ENCODE data around the gene RIPOR2. TPM values are rescaled to one million over a fixed set of nuclear protein-coding genes. Genes with fewer than 3 reads are reported as not detected.
"Not testable (repeated sequence)": the region's sequence is repeated elsewhere in the genome, so short reads cannot be mapped to it uniquely, and the experiment has no call there.

The RIPOR2 gene
- total RNA-seq, 1 donor from 2014 or later = 9.9 TPM

GRCh38 chr6:24763578-24763977 lies 172.2 kb downstream of the RIPOR2 start:
- H3K9ac ChIP-seq (ENCODE audit: low read depth in 1 of 3, low read length in 3 of 3) = no peak overlapping the region
- H3K27me3 ChIP-seq (ENCODE audit: control insufficient read depth in 3 of 3, insufficient read depth in 3 of 3, low read length in 3 of 3) = no peaks in the 10 kb centered on the region
- no peaks in the 10 kb centered on the region for H3K9me3 ChIP-seq (ENCODE audit: control insufficient read depth in 3 of 3, low read length in 3 of 3)
- H3K36me3 ChIP-seq (ENCODE audit: control insufficient read depth in 3 of 3, insufficient read depth in 3 of 3, low read length in 3 of 3) = no peaks in the 10 kb centered on the region
- no peak overlapping the region for H3K27ac ChIP-seq (ENCODE audit: low read depth, low read length)
- H3K4me1 ChIP-seq (ENCODE audit: control insufficient read depth in 3 of 3, insufficient read depth in 3 of 3, low read length in 3 of 3) = no peaks in the 10 kb centered on the region
- no peak overlapping the region for H3K4me3 ChIP-seq (ENCODE audit: low read length in 3 of 3)

GRCh38 chr6:24761851-24762250 lies 173.9 kb downstream of the RIPOR2 start:
- Histone ChIP-seq H3K4me3 (ENCODE audit: low read length in 3 of 3) (no peak overlapping the region), H3K4me1 (ENCODE audit: control insufficient read depth in 3 of 3, insufficient read depth in 3 of 3, low read length in 3 of 3) (no peaks in the 10 kb centered on the region), H3K9me3 (ENCODE audit: control insufficient read depth in 3 of 3, low read length in 3 of 3) (no peaks in the 10 kb centered on the region), H3K27ac (ENCODE audit: low read depth, low read length) (no peak overlapping the region), H3K27me3 (ENCODE audit: control insufficient read depth in 3 of 3, insufficient read depth in 3 of 3, low read length in 3 of 3) (no peaks in the 10 kb centered on the region), H3K9ac (ENCODE audit: low read depth in 1 of 3, low read length in 3 of 3) (no peak overlapping the region), H3K36me3 (ENCODE audit: control insufficient read depth in 3 of 3, insufficient read depth in 3 of 3, low read length in 3 of 3) (no peaks in the 10 kb centered on the region)

- Histone ChIP-seq H3K9me3 (ENCODE audit: control insufficient read depth in 3 of 3, low read length in 3 of 3) (no peaks in the 10 kb centered on the region), H3K27me3 (ENCODE audit: control insufficient read depth in 3 of 3, insufficient read depth in 3 of 3, low read length in 3 of 3) (no peaks in the 10 kb centered on the region), H3K4me3 (ENCODE audit: low read length in 3 of 3) (no peak overlapping the region), H3K9ac (ENCODE audit: low read depth in 1 of 3, low read length in 3 of 3) (no peak overlapping the region), H3K36me3 (ENCODE audit: control insufficient read depth in 3 of 3, insufficient read depth in 3 of 3, low read length in 3 of 3) (no peaks in the 10 kb centered on the region), H3K27ac (ENCODE audit: low read depth, low read length) (no peak overlapping the region), H3K4me1 (ENCODE audit: control insufficient read depth in 3 of 3, insufficient read depth in 3 of 3, low read length in 3 of 3) (no peaks in the 10 kb centered on the region)
Observed at GRCh38 chr6:24761193-24761835, 174.4 kb downstream of the RIPOR2 start.

GRCh38 chr6:24760210-24760609 lies 175.6 kb downstream of the RIPOR2 start:
- Histone ChIP-seq H3K36me3 (ENCODE audit: control insufficient read depth in 3 of 3, insufficient read depth in 3 of 3, low read length in 3 of 3) (no peaks in the 10 kb centered on the region), H3K9ac (ENCODE audit: low read depth in 1 of 3, low read length in 3 of 3) (no peak overlapping the region), H3K4me3 (ENCODE audit: low read length in 3 of 3) (no peak overlapping the region), H3K9me3 (ENCODE audit: control insufficient read depth in 3 of 3, low read length in 3 of 3) (no peaks in the 10 kb centered on the region), H3K4me1 (ENCODE audit: control insufficient read depth in 3 of 3, insufficient read depth in 3 of 3, low read length in 3 of 3) (no peaks in the 10 kb centered on the region), H3K27ac (ENCODE audit: low read depth, low read length) (no peak overlapping the region), H3K27me3 (ENCODE audit: control insufficient read depth in 3 of 3, insufficient read depth in 3 of 3, low read length in 3 of 3) (no peaks in the 10 kb centered on the region)

GRCh38 chr6:24759718-24760117 lies 176.0 kb downstream of the RIPOR2 start:
- no peak overlapping the region for H3K27ac ChIP-seq (ENCODE audit: low read depth, low read length)
- H3K9ac ChIP-seq (ENCODE audit: low read depth in 1 of 3, low read length in 3 of 3) = no peak overlapping the region
- H3K4me3 ChIP-seq (ENCODE audit: low read length in 3 of 3) = no peak overlapping the region
- H3K4me1 ChIP-seq (ENCODE audit: control insufficient read depth in 3 of 3, insufficient read depth in 3 of 3, low read length in 3 of 3) = no peaks in the 10 kb centered on the region
- no peaks in the 10 kb centered on the region for H3K27me3 ChIP-seq (ENCODE audit: control insufficient read depth in 3 of 3, insufficient read depth in 3 of 3, low read length in 3 of 3)
- H3K36me3 ChIP-seq (ENCODE audit: control insufficient read depth in 3 of 3, insufficient read depth in 3 of 3, low read length in 3 of 3) = no peaks in the 10 kb centered on the region
- no peaks in the 10 kb centered on the region for H3K9me3 ChIP-seq (ENCODE audit: control insufficient read depth in 3 of 3, low read length in 3 of 3)

GRCh38 chr6:24757611-24758010 lies 178.1 kb downstream of the RIPOR2 start:
- Histone ChIP-seq H3K27ac (ENCODE audit: low read depth, low read length) (no peak overlapping the region), H3K4me3 (ENCODE audit: low read length in 3 of 3) (no peak overlapping the region), H3K9me3 (ENCODE audit: control insufficient read depth in 3 of 3, low read length in 3 of 3) (no peaks in the 10 kb centered on the region), H3K4me1 (ENCODE audit: control insufficient read depth in 3 of 3, insufficient read depth in 3 of 3, low read length in 3 of 3) (no peaks in the 10 kb centered on the region), H3K27me3 (ENCODE audit: control insufficient read depth in 3 of 3, insufficient read depth in 3 of 3, low read length in 3 of 3) (no peaks in the 10 kb centered on the region), H3K9ac (ENCODE audit: low read depth in 1 of 3, low read length in 3 of 3) (no peak overlapping the region), H3K36me3 (ENCODE audit: control insufficient read depth in 3 of 3, insufficient read depth in 3 of 3, low read length in 3 of 3) (no peaks in the 10 kb centered on the region)

- no peak overlapping the region for H3K4me3 ChIP-seq (ENCODE audit: low read length in 3 of 3)
Observed at GRCh38 chr6:24755279-24755678, 180.5 kb downstream of the RIPOR2 start.

GRCh38 chr6:24754378-24754777 lies 181.4 kb downstream of the RIPOR2 start:
- not testable (repeated sequence) for H3K4me3 ChIP-seq (ENCODE audit: low read length in 3 of 3); H3K9ac ChIP-seq (ENCODE audit: low read depth in 1 of 3, low read length in 3 of 3); H3K27me3 ChIP-seq (ENCODE audit: control insufficient read depth in 3 of 3, insufficient read depth in 3 of 3, low read length in 3 of 3); H3K36me3 ChIP-seq (ENCODE audit: control insufficient read depth in 3 of 3, insufficient read depth in 3 of 3, low read length in 3 of 3); H3K9me3 ChIP-seq (ENCODE audit: control insufficient read depth in 3 of 3, low read length in 3 of 3); H3K27ac ChIP-seq (ENCODE audit: low read depth, low read length); H3K4me1 ChIP-seq (ENCODE audit: control insufficient read depth in 3 of 3, insufficient read depth in 3 of 3, low read length in 3 of 3)

More at GRCh38 chr6:24755279-24755678, 180.5 kb downstream of the RIPOR2 start:
- Histone ChIP-seq H3K9ac (ENCODE audit: low read depth in 1 of 3, low read length in 3 of 3) (no peak overlapping the region), H3K9me3 (ENCODE audit: control insufficient read depth in 3 of 3, low read length in 3 of 3) (no peaks in the 10 kb centered on the region), H3K27me3 (ENCODE audit: control insufficient read depth in 3 of 3, insufficient read depth in 3 of 3, low read length in 3 of 3) (no peaks in the 10 kb centered on the region), H3K4me1 (ENCODE audit: control insufficient read depth in 3 of 3, insufficient read depth in 3 of 3, low read length in 3 of 3) (no peaks in the 10 kb centered on the region), H3K27ac (ENCODE audit: low read depth, low read length) (no peak overlapping the region), H3K36me3 (ENCODE audit: control insufficient read depth in 3 of 3, insufficient read depth in 3 of 3, low read length in 3 of 3) (no peaks in the 10 kb centered on the region)

Other genes with a start within 250 kb of the RIPOR2 start
- gene C6orf62, start 216.8 kb downstream of the RIPOR2 start, total RNA-seq = 41.2 TPM
- 5.2 TPM for gene GMNN, start 161.0 kb downstream of the RIPOR2 start, total RNA-seq
- gene ARMH2, start 137.0 kb downstream of the RIPOR2 start, total RNA-seq = not detected